Mesodermal cell (in vitro differentiated cells): ENCODE results near the gene UGT2A2.

Experiments used
- H3K27ac ChIP-seq: 2 replicates; pipeline ENCODE4 v1.7.0; 2013; ENCODE audit warnings: mild to moderate bottlenecking, low read depth, low read length, moderate library complexity; ENCODE audit not compliant: severe bottlenecking
- H3K36me3 ChIP-seq: 2 replicates; pipeline ENCODE4 v1.7.1; 2013; ENCODE audit warnings: mild to moderate bottlenecking, low read length, moderate library complexity; ENCODE audit not compliant: control insufficient read depth, insufficient read depth
- H3K4me1 ChIP-seq: one replicate; pipeline ENCODE4 v1.7.1; 2013; ENCODE audit warnings: mild to moderate bottlenecking, low read length; ENCODE audit not compliant: insufficient read depth, control insufficient read depth, poor library complexity, severe bottlenecking
- H3K4me3 ChIP-seq: 2 replicates; pipeline ENCODE4 v1.7.0; 2013; ENCODE audit warnings: low read length, control low read depth, mild to moderate bottlenecking; ENCODE audit not compliant: insufficient read depth, poor library complexity, severe bottlenecking; ENCODE audit errors: extremely low read depth
- H3K9me3 ChIP-seq: 2 replicates; pipeline ENCODE4 v1.7.1; 2013; ENCODE audit warnings: mild to moderate bottlenecking, low read length, moderate library complexity; ENCODE audit not compliant: control insufficient read depth
- WGBS, 2 experiments: methylation state at CpG; one replicate each; pipeline ENCODE4 v1.1.5; 2013; ENCODE audit warnings: missing lambda C conversion rate in 2 of 2; ENCODE audit not compliant: insufficient coverage in 2 of 2; 5-methylcytosine and 5-hydroxymethylcytosine counted together

Gene UGT2A2

GRCh38 chr4:69577245-69577644 lies 62.2 kb downstream of the UGT2A2 start:
- no peaks in the 10 kb centered on the region for H3K36me3 ChIP-seq
- no peak overlapping the region for H3K4me3 ChIP-seq
- no peak overlapping the region for H3K27ac ChIP-seq
- H3K9me3 ChIP-seq = no peaks in the 10 kb centered on the region
- no peaks in the 10 kb centered on the region for H3K4me1 ChIP-seq
- no CpG with 5 or more reads among the region's 1 CpG for WGBS, 2 experiments

- H3K4me3 ChIP-seq = no peak overlapping the region
- H3K27ac ChIP-seq = no peak overlapping the region
- WGBS, 2 experiments = 91 to 93% methylated on average over 12 to 18 of the region's 24 CpGs
- no peaks in the 10 kb centered on the region for H3K36me3 ChIP-seq
- no peaks in the 10 kb centered on the region for H3K4me1 ChIP-seq
- H3K9me3 ChIP-seq = no peaks in the 10 kb centered on the region
These were observed 63.1 kb downstream of the UGT2A2 start for GRCh38 chr4:69576251-69576877.

GRCh38 chr4:69568787-69569186 lies 70.7 kb downstream of the UGT2A2 start:
- Histone ChIP-seq H3K27ac (no peak overlapping the region), H3K9me3 (no peaks in the 10 kb centered on the region), H3K4me1 (no peaks in the 10 kb centered on the region), H3K36me3 (no peaks in the 10 kb centered on the region), H3K4me3 (no peak overlapping the region)
- WGBS, 2 experiments = no CpG with 5 or more reads among the region's 1 CpG

GRCh38 chr4:69563424-69563823 lies 76.0 kb downstream of the UGT2A2 start:
- Histone ChIP-seq H3K4me3 (no peak overlapping the region), H3K27ac (no peak overlapping the region), H3K9me3 (no peaks in the 10 kb centered on the region), H3K36me3 (no peaks in the 10 kb centered on the region), H3K4me1 (no peaks in the 10 kb centered on the region)
- 90% methylated on average over 2 of the region's 2 CpGs; no CpG with 5 or more reads in 1 of the 2 experiments for WGBS, 2 experiments

- WGBS, 2 experiments = 60 to 100% methylated on average over 1 of the region's 2 CpGs
- Histone ChIP-seq H3K4me3 (no peak overlapping the region), H3K4me1 (peaks cover 6% of the 10 kb centered on the region), H3K36me3 (no peaks in the 10 kb centered on the region), H3K27ac (no peak overlapping the region), H3K9me3 (no peaks in the 10 kb centered on the region)
These were observed 89.8 kb downstream of the UGT2A2 start for GRCh38 chr4:69549651-69550050.

GRCh38 chr4:69546134-69546765 lies 93.2 kb downstream of the UGT2A2 start:
- Histone ChIP-seq H3K9me3 (no peaks in the 10 kb centered on the region), H3K4me1 (peaks cover 6% of the 10 kb centered on the region), H3K36me3 (no peaks in the 10 kb centered on the region), H3K4me3 (no peak overlapping the region), H3K27ac (no peak overlapping the region)
- 58 to 64% methylated on average over 1 to 4 of the region's 6 CpGs for WGBS, 2 experiments
